H1 (cell line): ENCODE results near the gene PLCL1. TPM values are rescaled to one million over a fixed set of nuclear protein-coding genes. Genes with fewer than 3 reads are reported as not detected.

Source experiments
- EGR1 ChIP-seq: IDR thresholded peaks from 2 replicates; pipeline ENCODE4 v1.6.1; 2011; ENCODE audit warnings: low read depth, low read length, borderline replicate concordance
- JUND ChIP-seq: IDR thresholded peaks from 2 replicates; pipeline ENCODE4 v1.6.1; 2011; ENCODE audit warnings: mild to moderate bottlenecking, improper control_type of control experiment, low read length
- POU5F1 ChIP-seq: IDR thresholded peaks from 2 replicates; pipeline ENCODE4 v1.6.1; 2011; ENCODE audit warnings: low read depth, mild to moderate bottlenecking, low read length, moderate library complexity
- polyA plus RNA-seq, 7 experiments: library from polyadenylated mRNA; depleted of rRNA in 3 of 7; stranded (reverse) in 5 of 7; unstranded in 2 of 7; fragments of >200 nt in 5 of 7; fragments of 200-250 nt in 2 of 7; gene quantifications; 1 replicate in 5 of 7; 2 replicates in 1 of 7; 4 replicates in 1 of 7; pipeline versions ENCODE4 v1.2.1 to v1.2.3, GENCODE V29; 2011 to 2013; ENCODE audit warnings: missing spikeins in 2 of 7, mixed read lengths in 2 of 7
- total RNA-seq: library from RNA; stranded (reverse); fragmentation: NEBNext Ultra II Directional; extraction: Animal tissue kit (Norgen Biotek cat#: 25700); gene quantifications from 2 replicates; pipeline ENCODE4 v1.2.1, GENCODE V29; 2021
- TF ChIP-seq, protein P1 (sequence below): IDR thresholded peaks from 2 replicates; pipeline ENCODE4 v1.6.1; 2012; ENCODE audit warnings: low read length, inconsistent platforms

The PLCL1 gene
- total and polyA plus RNA-seq, 2 of the 8 experiments (the other 6 are each of a cell fraction or from before 2014, with no cell fraction given): not detected

DNA sequence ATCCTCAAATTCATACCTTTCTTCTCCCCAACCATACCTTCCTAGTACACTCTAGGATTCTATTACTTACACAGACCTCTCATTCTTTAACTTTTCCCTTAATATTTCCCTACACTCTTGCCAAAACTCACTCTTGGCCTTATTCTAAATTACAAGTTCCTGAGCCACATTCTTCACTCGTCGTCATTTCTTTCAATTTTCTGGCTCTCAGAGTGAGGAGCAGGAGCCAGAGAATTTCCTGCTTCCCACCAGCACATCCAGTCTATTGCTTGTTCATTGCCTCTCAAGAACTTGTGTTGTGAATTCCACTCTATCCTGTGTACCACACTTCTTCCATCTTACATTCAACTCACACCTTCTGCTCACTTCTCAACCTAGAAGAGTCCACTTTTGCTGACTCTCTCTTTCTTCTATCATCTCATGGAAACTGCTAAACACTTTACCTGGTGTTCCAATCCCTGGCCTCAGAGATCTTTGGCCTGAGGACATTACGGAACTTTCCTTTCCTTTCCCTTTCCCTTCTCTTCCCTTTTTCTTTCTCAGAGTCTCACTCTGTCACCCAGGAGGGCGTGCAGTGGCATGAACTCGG is 171.6 kb downstream of the PLCL1 start (continued):
- TF ChIP-seq POU5F1 (no peak), JUND (no peak), EGR1 (no peak)
- TF ChIP-seq, protein P1, sequence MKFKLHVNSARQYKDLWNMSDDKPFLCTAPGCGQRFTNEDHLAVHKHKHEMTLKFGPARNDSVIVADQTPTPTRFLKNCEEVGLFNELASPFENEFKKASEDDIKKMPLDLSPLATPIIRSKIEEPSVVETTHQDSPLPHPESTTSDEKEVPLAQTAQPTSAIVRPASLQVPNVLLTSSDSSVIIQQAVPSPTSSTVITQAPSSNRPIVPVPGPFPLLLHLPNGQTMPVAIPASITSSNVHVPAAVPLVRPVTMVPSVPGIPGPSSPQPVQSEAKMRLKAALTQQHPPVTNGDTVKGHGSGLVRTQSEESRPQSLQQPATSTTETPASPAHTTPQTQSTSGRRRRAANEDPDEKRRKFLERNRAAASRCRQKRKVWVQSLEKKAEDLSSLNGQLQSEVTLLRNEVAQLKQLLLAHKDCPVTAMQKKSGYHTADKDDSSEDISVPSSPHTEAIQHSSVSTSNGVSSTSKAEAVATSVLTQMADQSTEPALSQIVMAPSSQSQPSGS: no peak
- TF ChIP-seq, all 59 proteins: peak for 0
